Stimulated activated naive CD8-positive, alpha-beta T cell treated with anti-CD3 and anti-CD28 coated beads, Interleukin-15, Interleukin-2, amounts not matched to agents 100 ng/mL and 50 ng/mL, for 24 hours (primary cell): ENCODE data around the gene CNIH1.
"Not testable (repeated sequence)": the region's sequence is repeated elsewhere in the genome, so short reads cannot be mapped to it uniquely, and the experiment has no call there.

Source experiments
- H3K27ac Mint-ChIP-seq: one replicate; pipeline ENCODE4 v1.8.0; 2021; ENCODE audit warnings: mild to moderate bottlenecking, mixed read lengths
- H3K27me3 Mint-ChIP-seq: one replicate; pipeline ENCODE4 v1.8.0; 2021; ENCODE audit warnings: mixed read lengths
- H3K36me3 Mint-ChIP-seq: one replicate; pipeline ENCODE4 v1.8.0; 2021; ENCODE audit warnings: low read depth, mixed read lengths
- H3K4me1 Mint-ChIP-seq: one replicate; pipeline ENCODE4 v1.8.0; 2021; ENCODE audit warnings: low read depth, mixed read lengths
- H3K4me3 Mint-ChIP-seq: one replicate; pipeline ENCODE4 v1.8.0; 2021; ENCODE audit warnings: mild to moderate bottlenecking, mixed read lengths
- H3K9me3 Mint-ChIP-seq: one replicate; pipeline ENCODE4 v1.8.0; 2021; ENCODE audit warnings: mixed read lengths

Gene CNIH1

GRCh38 chr14:54392986-54393884 lies 47.9 kb downstream of the CNIH1 start:
- not testable (repeated sequence) for H3K4me1 Mint-ChIP-seq, H3K36me3 Mint-ChIP-seq, H3K27me3 Mint-ChIP-seq, H3K4me3 Mint-ChIP-seq, H3K27ac Mint-ChIP-seq, H3K9me3 Mint-ChIP-seq

GRCh38 chr14:54392131-54392859 lies 48.9 kb downstream of the CNIH1 start:
- Mint-ChIP-seq H3K9me3 (no peaks in the 10 kb centered on the region), H3K4me3 (no peak overlapping the region), H3K4me1 (no peaks in the 10 kb centered on the region), H3K27me3 (peaks cover 13% of the 10 kb centered on the region), H3K36me3 (no peaks in the 10 kb centered on the region), H3K27ac (no peak overlapping the region)

GRCh38 chr14:54387328-54387727 lies 53.8 kb downstream of the CNIH1 start:
- no peaks in the 10 kb centered on the region for H3K9me3 Mint-ChIP-seq
- H3K4me3 Mint-ChIP-seq: no peak overlapping the region
- H3K27ac Mint-ChIP-seq: no peak overlapping the region
- H3K36me3 Mint-ChIP-seq: no peaks in the 10 kb centered on the region
- H3K4me1 Mint-ChIP-seq: no peaks in the 10 kb centered on the region
- H3K27me3 Mint-ChIP-seq: peaks cover 16% of the 10 kb centered on the region

DNA sequence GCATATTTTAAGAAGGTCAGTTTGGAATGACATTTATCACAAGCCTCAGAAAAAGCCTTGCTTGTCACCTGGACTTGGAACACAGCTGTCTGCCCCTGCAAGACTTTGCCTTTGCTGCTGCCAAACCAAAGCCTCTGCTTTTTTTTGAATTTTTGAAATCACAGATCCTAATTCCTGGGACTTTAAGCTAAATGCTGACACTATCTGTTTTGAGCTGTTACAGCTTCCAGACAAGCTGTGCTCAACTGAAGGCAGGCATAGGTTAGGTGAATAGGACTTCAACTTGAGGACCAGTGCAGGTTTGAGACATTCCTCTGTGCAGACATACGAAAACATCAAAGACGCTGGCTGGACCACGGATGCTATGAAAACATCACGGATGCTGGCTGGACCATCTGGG lies 55.6 kb downstream of the CNIH1 start:
- Mint-ChIP-seq H3K4me3 (no peak overlapping the region), H3K27me3 (peaks cover 20% of the 10 kb centered on the region), H3K27ac (no peak overlapping the region), H3K9me3 (no peaks in the 10 kb centered on the region), H3K36me3 (no peaks in the 10 kb centered on the region), H3K4me1 (no peaks in the 10 kb centered on the region)

DNA sequence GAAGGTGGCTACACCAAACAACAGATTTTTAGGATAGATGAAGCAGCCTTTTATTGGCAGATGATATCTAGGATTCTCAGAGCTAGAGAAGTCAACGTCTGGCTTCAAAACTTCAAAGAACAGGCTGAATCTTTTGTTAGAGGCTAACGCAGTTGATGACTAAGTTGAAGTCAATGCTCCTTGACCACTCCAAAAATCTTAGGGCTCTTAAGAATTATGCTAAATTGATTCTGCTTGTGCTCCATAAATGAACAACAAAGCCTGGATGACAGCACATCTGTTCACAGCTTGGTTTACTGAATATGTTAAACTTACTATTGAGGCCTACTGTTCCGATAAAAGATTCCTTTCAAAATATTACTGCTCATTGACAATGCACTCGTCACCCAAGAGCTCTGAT lies 57.3 kb downstream of the CNIH1 start:
- Mint-ChIP-seq H3K4me1 (no peaks in the 10 kb centered on the region), H3K27ac (no peak overlapping the region), H3K27me3 (peaks cover 28% of the 10 kb centered on the region), H3K4me3 (no peak overlapping the region), H3K9me3 (no peaks in the 10 kb centered on the region), H3K36me3 (no peaks in the 10 kb centered on the region)

GRCh38 chr14:54381821-54382220 lies 59.4 kb downstream of the CNIH1 start:
- Mint-ChIP-seq H3K36me3 (no peaks in the 10 kb centered on the region), H3K4me3 (no peak overlapping the region), H3K27ac (no peak overlapping the region), H3K4me1 (no peaks in the 10 kb centered on the region), H3K9me3 (no peaks in the 10 kb centered on the region), H3K27me3 (peaks cover 17% of the 10 kb centered on the region)

GRCh38 chr14:54380558-54380957 lies 60.6 kb downstream of the CNIH1 start:
- not testable (repeated sequence) for H3K36me3 Mint-ChIP-seq, H3K9me3 Mint-ChIP-seq, H3K4me1 Mint-ChIP-seq, H3K4me3 Mint-ChIP-seq, H3K27ac Mint-ChIP-seq
- peaks cover 17% of the 10 kb centered on the region for H3K27me3 Mint-ChIP-seq

DNA sequence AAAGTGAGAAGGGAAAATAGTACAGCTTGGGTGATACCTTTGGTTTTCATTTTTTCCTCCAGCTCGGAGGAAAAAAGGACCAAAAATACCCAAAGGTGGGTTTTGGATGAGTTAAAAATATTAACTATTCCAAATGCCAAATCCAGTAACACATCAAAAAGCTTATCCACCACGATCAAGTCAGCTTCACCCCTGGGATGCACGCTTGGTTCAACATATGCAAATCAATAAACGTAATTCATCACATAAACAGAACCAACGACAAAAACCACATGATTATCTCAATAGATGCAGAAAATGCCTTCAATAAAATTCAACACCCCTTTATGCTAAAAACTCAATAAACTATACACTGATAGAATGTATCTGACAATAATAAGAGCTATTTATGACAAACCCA lies 62.3 kb downstream of the CNIH1 start:
- not testable (repeated sequence) for H3K27ac Mint-ChIP-seq, H3K4me3 Mint-ChIP-seq

DNA sequence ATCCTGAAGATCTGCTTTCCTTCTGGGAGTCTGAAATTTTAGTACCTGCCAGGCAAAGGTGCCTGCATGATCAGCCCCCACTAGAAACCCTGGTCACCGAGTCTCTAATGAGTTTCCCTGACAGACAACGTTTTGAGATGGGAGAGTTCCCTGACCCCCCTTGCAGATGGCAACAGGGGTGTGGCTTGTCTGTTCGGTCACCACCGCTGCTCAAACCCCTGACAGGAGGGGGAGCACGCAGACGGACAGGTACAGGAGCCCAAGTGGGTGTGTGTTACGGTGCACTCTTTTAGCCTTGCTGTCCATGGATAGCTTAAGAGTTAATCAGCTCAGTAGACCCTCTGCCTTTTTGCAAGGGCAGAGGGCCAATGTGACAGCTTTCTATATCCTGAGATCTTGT lies 63.7 kb downstream of the CNIH1 start:
- Mint-ChIP-seq H3K9me3 (no peaks in the 10 kb centered on the region), H3K4me3 (no peak overlapping the region), H3K36me3 (no peaks in the 10 kb centered on the region), H3K27ac (no peak overlapping the region), H3K4me1 (no peaks in the 10 kb centered on the region), H3K27me3 (peaks cover 16% of the 10 kb centered on the region)

More for the DNA sequence above, 62.3 kb downstream of the CNIH1 start:
- H3K4me1 Mint-ChIP-seq, H3K36me3 Mint-ChIP-seq, H3K9me3 Mint-ChIP-seq: not testable (repeated sequence)
- H3K27me3 Mint-ChIP-seq: peaks cover 17% of the 10 kb centered on the region

DNA sequence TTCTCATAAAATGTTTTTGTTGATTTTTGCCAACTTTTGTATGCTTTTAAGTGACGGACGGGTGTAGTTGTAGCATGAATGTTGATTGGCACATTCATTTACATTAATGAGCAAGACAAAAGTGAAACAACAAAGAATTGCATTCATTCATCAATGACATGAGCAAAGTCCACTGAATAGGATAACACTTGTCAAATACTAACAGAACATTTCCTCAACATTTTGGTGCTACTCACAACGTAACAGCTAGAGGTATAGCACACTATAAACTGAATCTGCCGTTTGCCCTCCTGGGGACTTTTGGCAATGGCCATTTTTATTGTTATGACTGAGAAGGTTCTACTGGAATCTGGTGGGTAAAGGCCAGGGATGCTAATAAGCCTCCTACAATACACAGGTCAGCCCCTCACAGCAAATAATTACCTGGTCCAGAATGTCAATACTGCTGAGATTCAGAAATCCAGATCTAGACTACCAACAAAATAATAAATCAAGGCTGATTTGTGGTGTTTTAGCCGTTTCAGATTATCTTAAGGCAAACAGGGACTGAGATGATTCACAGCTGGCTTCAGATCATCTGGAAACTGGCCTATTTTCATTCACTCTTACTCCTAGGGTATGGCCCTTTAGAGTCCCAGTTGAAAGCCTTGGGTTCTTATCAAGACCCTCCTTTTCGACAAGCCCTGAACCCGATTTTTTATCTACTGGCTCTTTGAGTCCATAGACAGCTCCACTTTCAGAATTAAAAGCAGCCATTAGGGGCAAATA lies 66.9 kb downstream of the CNIH1 start:
- Mint-ChIP-seq H3K27ac (no peak overlapping the region), H3K27me3 (peaks cover 4% of the 10 kb centered on the region), H3K9me3 (no peaks in the 10 kb centered on the region), H3K4me1 (no peaks in the 10 kb centered on the region), H3K4me3 (no peak overlapping the region), H3K36me3 (no peaks in the 10 kb centered on the region)
